Panc1 (cell line): ENCODE results near the gene OR52H1. TPM values are rescaled to one million over a fixed set of nuclear protein-coding genes. Genes with fewer than 3 reads are reported as not detected.

Experiments used
- ATAC-seq: fragments of 200-7000 bp; cut with Tn5 transposase; 2 replicates; pipeline ENCODE4 v1.9.1; 2020; ENCODE audit warnings: mild to moderate bottlenecking, moderate library complexity
- BruUV-seq: library from RNA; stranded (reverse); fragments of 400-500 nt; replicated peaks from 2 replicates; lab custom pipeline; 2021; lab: Mats Ljungman, UMichigan
- CTCF ChIA-PET: fragments of 300-600 bp; sonication (Branson Sonifier 250); formaldehyde crosslinking; loops from one replicate; lab custom pipeline; 2022; ENCODE audit warnings: antibody characterized with exemption; lab: Charles Lee
- POLR2A ChIA-PET: fragments of 300-600 bp; sonication (Branson Sonifier 250); formaldehyde crosslinking; loops from one replicate; lab custom pipeline; 2022; ENCODE audit warnings: antibody characterized with exemption; lab: Charles Lee
- DNase-seq: peaks from one replicate; pipeline ENCODE4 v3.0.0-alpha.2; 2010; ENCODE audit warnings: low read depth, low spot score
- H3K27ac ChIP-seq: 2 replicates; pipeline ENCODE4 v1.5.1; 2011; ENCODE audit warnings: mild to moderate bottlenecking, low read length, inconsistent platforms
- H3K27me3 ChIP-seq: fragments of 200-500 bp; sonication (Bioruptor generic); 2 replicates; pipeline ENCODE4 v1.6.0; 2014; ENCODE audit warnings: low read length, inconsistent platforms; ENCODE audit not compliant: control insufficient read depth, insufficient read depth
- H3K36me3 ChIP-seq: fragments of 200-500 bp; sonication (Bioruptor generic); 2 replicates; pipeline ENCODE4 v1.5.1; 2014; ENCODE audit warnings: inconsistent platforms, mild to moderate bottlenecking, low read length, moderate library complexity; ENCODE audit not compliant: control insufficient read depth, insufficient read depth
- H3K4me1 ChIP-seq: 2 replicates; pipeline ENCODE4 v1.5.1; 2011; ENCODE audit warnings: inconsistent platforms, mild to moderate bottlenecking, low read length, moderate library complexity; ENCODE audit not compliant: control insufficient read depth, insufficient read depth
- H3K4me3 ChIP-seq, 2 experiments: 2 replicates each; pipeline ENCODE4 v1.5.1; 2011 to 2012; ENCODE audit warnings: low read depth in 2 of 2, low read length in 2 of 2, mild to moderate bottlenecking in 2 of 2, inconsistent platforms in 1 of 2, moderate library complexity in 1 of 2
- H3K9me3 ChIP-seq: fragments of 200-500 bp; sonication (Bioruptor generic); 2 replicates; pipeline ENCODE4 v1.5.1; 2014; ENCODE audit warnings: low read depth, mild to moderate bottlenecking, inconsistent platforms, low read length, moderate library complexity; ENCODE audit not compliant: control insufficient read depth, insufficient read depth
- POLR2AphosphoS5 ChIP-seq: IDR thresholded peaks from 2 replicates; pipeline ENCODE4 v1.6.1; 2012; ENCODE audit warnings: mild to moderate bottlenecking, low read depth, low read length, moderate library complexity
- SIN3A ChIP-seq: IDR thresholded peaks from 2 replicates; pipeline ENCODE4 v1.6.1; 2012; ENCODE audit warnings: low read depth, mild to moderate bottlenecking, low read length, moderate library complexity, borderline replicate concordance; ENCODE audit not compliant: insufficient read depth
- TCF7L2 ChIP-seq: IDR thresholded peaks from 2 replicates; pipeline ENCODE4 v1.6.1; 2011; ENCODE audit warnings: mild to moderate bottlenecking, low read depth, low read length, inconsistent platforms
- in situ Hi-C: cut with HindIII; loops from 2 replicates; pipeline ENCODE4 v1.10.0; 2016; ENCODE audit warnings: low sequenced_read_pairs, low pct_unique_long_range_greater_than_20kb
- intact Hi-C: fragments of 100-400 bp; cut with micrococcal nuclease; formaldehyde crosslinking; loops from one replicate; pipeline ENCODE4 v1.10.0; 2022; ENCODE audit not compliant: unreplicated experiment
- total RNA-seq: library from RNA; stranded (reverse); gene quantifications from one replicate; pipeline ENCODE4 v1.2.1, GENCODE V29; 2021; ENCODE audit not compliant: unreplicated experiment
- TF ChIP-seq, protein P1 (sequence below): fragments of 450-650 bp; IDR thresholded peaks from 2 replicates; pipeline ENCODE4 v1.5.1; 2017; ENCODE audit warnings: mild to moderate bottlenecking
- TF ChIP-seq, protein P2 (sequence below), 2 experiments: IDR thresholded peaks; 2 replicates each; pipeline ENCODE4 v1.6.1; 2011 to 2012; ENCODE audit warnings: low read depth in 2 of 2, control low read depth in 1 of 2, low read length in 1 of 2, mild to moderate bottlenecking in 1 of 2, moderate library complexity in 1 of 2; ENCODE audit not compliant: insufficient read depth in 1 of 2

Gene OR52H1
- total RNA-seq, 1 experiment from 2014 or later, result 0.15 TPM

DNA sequence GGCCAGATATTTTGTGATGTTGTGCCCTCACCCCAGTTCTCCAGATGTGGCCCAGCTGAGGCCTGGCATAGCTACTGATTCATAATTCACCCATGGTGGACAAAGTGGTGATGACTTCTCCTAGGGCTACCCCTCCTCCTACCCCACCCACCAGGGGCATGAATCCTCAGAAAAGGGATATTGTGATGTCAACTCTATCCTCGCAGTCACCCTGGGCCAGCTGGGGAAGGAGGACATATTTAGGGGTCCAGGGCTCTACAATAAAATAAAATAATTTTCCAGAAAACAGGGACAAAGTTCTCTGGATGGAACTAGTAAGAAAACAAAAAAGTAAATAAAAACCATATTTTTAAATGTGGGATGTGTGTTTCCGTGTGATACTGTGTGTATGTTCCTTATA is 31.7 kb downstream of the OR52H1 start, which contains the start of gene UBQLNL:
TSS of gene UBQLNL (minus strand) at position 101 of the 400 bp plus-strand sequence. CDS start 258 bp downstream, outside the sequence.
- BruUV-seq, result no TSS peak
- H3K36me3 ChIP-seq, result no peaks in the 10 kb centered on the region
- H3K4me3 ChIP-seq, result no peak within 1 kb of the TSS
- CTCF ChIA-PET, result no interaction called here
- H3K4me1 ChIP-seq, result no peaks in the 10 kb centered on the region
- H3K9me3 ChIP-seq, result no peaks in the 10 kb centered on the region
- TF ChIP-seq SIN3A (no peak), POLR2AphosphoS5 (no peak)
- no peak for ATAC-seq
- POLR2A ChIA-PET, result no interaction called here
- H3K27me3 ChIP-seq, result peaks cover 3% of the 10 kb centered on the region; the same call in 1 of the 2 replicates
- DNase-seq, result no peak
- intact Hi-C loops (no loop called here), in situ Hi-C loops (no loop called here)
- H3K27ac ChIP-seq, result no peak within 1 kb of the TSS

DNA sequence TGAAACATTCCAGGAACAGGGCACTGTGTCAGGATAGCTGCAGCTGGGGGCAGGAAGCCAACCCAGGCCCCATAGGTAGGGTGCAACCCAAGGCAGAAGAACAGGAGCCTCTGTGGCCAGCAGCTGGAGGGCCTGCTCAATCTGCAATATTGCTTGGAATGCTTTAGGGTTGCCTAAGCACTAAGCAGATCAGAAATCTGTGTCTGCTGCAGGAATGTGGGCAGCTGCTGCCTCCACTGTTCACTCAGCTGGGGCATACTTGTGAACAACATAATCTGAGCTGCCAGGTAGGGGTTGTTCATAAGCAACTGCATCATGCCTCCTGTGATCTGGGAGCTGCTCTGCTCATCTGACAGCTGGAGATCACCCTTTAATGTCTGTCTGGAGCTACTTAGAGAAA is 33.5 kb downstream of the OR52H1 start:
- POLR2A ChIA-PET, result no interaction called here
- in situ Hi-C loops, result no loop called here
- TF ChIP-seq, protein P1, sequence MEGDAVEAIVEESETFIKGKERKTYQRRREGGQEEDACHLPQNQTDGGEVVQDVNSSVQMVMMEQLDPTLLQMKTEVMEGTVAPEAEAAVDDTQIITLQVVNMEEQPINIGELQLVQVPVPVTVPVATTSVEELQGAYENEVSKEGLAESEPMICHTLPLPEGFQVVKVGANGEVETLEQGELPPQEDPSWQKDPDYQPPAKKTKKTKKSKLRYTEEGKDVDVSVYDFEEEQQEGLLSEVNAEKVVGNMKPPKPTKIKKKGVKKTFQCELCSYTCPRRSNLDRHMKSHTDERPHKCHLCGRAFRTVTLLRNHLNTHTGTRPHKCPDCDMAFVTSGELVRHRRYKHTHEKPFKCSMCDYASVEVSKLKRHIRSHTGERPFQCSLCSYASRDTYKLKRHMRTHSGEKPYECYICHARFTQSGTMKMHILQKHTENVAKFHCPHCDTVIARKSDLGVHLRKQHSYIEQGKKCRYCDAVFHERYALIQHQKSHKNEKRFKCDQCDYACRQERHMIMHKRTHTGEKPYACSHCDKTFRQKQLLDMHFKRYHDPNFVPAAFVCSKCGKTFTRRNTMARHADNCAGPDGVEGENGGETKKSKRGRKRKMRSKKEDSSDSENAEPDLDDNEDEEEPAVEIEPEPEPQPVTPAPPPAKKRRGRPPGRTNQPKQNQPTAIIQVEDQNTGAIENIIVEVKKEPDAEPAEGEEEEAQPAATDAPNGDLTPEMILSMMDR, result no peak
- intact Hi-C loops, result no loop called here
- no peak overlapping the region for H3K4me3 ChIP-seq
- H3K36me3 ChIP-seq, result no peaks in the 10 kb centered on the region
- BruUV-seq, result no TSS peak
- DNase-seq (no peak), ATAC-seq (no peak)
- H3K27me3 ChIP-seq, result peaks cover 3% of the 10 kb centered on the region; the same call in 1 of the 2 replicates
- no peaks in the 10 kb centered on the region for H3K9me3 ChIP-seq
- H3K4me1 ChIP-seq, result no peaks in the 10 kb centered on the region
- CTCF ChIA-PET, result no interaction called here
- H3K27ac ChIP-seq, result no peak overlapping the region

DNA sequence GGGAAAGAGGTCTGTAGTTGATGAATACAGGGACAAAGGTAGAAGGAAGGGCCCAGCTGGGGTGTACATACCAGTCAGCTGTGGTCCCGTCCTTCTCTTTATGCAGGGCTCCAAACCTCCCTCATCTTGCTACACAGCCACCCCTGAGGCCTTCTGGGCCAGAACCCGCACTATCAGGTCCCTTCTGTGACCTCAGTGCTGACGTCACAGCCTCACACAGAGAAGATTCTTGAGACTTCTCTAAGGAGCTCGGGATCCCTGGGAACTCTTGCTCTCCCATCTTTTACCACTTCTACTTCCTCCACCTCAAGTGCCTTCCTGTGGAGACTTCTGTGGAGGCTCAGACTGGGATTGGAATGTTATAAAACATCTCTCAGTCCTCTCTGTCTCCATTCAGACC is 38.5 kb downstream of the OR52H1 start, which contains the start of gene UBQLN3:
TSS of gene UBQLN3 (minus strand) at position 155 of the 400 bp plus-strand sequence. CDS start 399 bp downstream, outside the sequence.
- H3K4me1 ChIP-seq, result no peaks in the 10 kb centered on the region
- H3K36me3 ChIP-seq, result no peaks in the 10 kb centered on the region; the same call in 1 of the 2 replicates
- no peak within 1 kb of the TSS for H3K27ac ChIP-seq
- no TSS peak for BruUV-seq
- in situ Hi-C loops, result no loop called here
- H3K4me3 ChIP-seq, result no peak within 1 kb of the TSS
- peaks cover 3% of the 10 kb centered on the region; the same call in 1 of the 2 replicates for H3K27me3 ChIP-seq
- H3K9me3 ChIP-seq, result no peaks in the 10 kb centered on the region
- ATAC-seq (no peak), DNase-seq (no peak)
- no peak for TF ChIP-seq TCF7L2
- TF ChIP-seq, protein P2, sequence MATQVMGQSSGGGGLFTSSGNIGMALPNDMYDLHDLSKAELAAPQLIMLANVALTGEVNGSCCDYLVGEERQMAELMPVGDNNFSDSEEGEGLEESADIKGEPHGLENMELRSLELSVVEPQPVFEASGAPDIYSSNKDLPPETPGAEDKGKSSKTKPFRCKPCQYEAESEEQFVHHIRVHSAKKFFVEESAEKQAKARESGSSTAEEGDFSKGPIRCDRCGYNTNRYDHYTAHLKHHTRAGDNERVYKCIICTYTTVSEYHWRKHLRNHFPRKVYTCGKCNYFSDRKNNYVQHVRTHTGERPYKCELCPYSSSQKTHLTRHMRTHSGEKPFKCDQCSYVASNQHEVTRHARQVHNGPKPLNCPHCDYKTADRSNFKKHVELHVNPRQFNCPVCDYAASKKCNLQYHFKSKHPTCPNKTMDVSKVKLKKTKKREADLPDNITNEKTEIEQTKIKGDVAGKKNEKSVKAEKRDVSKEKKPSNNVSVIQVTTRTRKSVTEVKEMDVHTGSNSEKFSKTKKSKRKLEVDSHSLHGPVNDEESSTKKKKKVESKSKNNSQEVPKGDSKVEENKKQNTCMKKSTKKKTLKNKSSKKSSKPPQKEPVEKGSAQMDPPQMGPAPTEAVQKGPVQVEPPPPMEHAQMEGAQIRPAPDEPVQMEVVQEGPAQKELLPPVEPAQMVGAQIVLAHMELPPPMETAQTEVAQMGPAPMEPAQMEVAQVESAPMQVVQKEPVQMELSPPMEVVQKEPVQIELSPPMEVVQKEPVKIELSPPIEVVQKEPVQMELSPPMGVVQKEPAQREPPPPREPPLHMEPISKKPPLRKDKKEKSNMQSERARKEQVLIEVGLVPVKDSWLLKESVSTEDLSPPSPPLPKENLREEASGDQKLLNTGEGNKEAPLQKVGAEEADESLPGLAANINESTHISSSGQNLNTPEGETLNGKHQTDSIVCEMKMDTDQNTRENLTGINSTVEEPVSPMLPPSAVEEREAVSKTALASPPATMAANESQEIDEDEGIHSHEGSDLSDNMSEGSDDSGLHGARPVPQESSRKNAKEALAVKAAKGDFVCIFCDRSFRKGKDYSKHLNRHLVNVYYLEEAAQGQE (IDR thresholded peaks at IDR 0.05; ENCODE audit: insufficient read depth in 1 of 2, low read depth in 2 of 2, low read length in 1 of 2), result no peak
- TF ChIP-seq SIN3A, result no peak
- TF ChIP-seq, protein P1, result no peak
- no peak for TF ChIP-seq POLR2AphosphoS5
- ChIA-PET POLR2A (no interaction called here), CTCF (no interaction called here)
- intact Hi-C loops, result no loop called here
